ENCODE measurements around the gene LYL1.
"Not testable (repeated sequence)": the region's sequence is repeated elsewhere in the genome, so short reads cannot be mapped to it uniquely, and the experiment has no call there.

The LYL1 gene

DNA sequence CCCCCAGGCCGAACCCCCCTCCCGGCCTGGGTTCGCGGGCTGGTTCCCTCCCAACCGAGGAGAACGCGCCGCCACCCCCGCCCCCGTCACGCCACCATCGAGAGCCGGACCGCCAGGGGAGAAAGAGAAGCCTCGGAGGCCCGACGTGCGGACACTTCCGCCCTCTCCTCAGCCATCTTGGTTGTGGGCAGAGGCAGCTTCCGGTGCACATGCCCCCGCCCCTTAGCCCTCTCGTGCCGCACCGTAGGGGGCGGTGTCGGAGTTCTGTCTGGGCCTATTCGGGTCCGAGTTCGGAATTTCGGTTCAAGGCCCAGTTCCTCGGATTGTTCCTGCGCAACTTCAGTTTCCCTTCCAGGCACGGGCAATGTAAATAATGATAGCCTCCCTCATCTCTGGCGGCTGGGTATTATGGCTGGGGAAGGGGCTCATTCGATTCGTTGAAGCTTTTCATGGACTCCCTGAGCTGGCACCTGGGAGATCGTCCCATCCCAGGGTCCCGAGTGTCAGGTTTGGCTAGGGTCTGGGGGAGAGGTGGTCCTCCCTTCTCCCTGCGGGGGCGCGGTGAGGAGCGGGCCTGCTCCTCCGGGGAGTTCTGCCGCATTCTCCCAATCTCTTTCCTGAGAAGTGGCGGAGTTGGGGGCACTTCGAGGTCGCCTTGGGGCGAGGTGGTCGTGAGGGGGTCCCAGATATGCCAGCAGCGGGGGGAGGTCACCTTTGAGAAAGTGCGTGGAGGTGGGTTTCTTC is 47.7 kb upstream of the LYL1 start, which contains the start of the genes IER2 and STX10:
Gene IER2 (plus strand): TSS at position 225 of the 744 bp plus-strand sequence. CDS start 2,776 bp downstream, outside the sequence.
Gene STX10 (minus strand): TSS at position 189 of the 744 bp plus-strand sequence. CDS start 202 bp downstream, outside the sequence.
- H3K4me3 ChIP-seq (ENCODE audit: low read length) = peak within 1 kb of the TSS; percentile 96
- H3K4me2 ChIP-seq (ENCODE audit: low read length) = peak within 1 kb of the TSS; percentile 78
- peak within 1 kb of the TSS; percentile 98 for H3K27ac ChIP-seq (ENCODE audit: low read depth, low read length)
- H3F3A ChIP-seq (ENCODE audit: control insufficient read depth, insufficient read depth) = peaks cover 20% of the 10 kb centered on the region
- peaks cover 8% of the 10 kb centered on the region; the same call in 1 of the 2 replicates for H4K20me1 ChIP-seq (ENCODE audit: control insufficient read depth, insufficient read depth, low read depth, low read length)
- no peaks in the 10 kb centered on the region for H3K9me3 ChIP-seq (ENCODE audit: control insufficient read depth, insufficient read depth, low read length)
- H3K27me3 ChIP-seq (ENCODE audit: control insufficient read depth, low read length) = no peaks in the 10 kb centered on the region
- peaks cover 36% of the 10 kb centered on the region for H3K36me3 ChIP-seq (ENCODE audit: control insufficient read depth, low read length)
- H3K4me1 ChIP-seq (ENCODE audit: control insufficient read depth, low read length) = peaks cover 34% of the 10 kb centered on the region
- no peaks in the 10 kb centered on the region for H3K9me2 ChIP-seq (replicated peaks; ENCODE audit: control insufficient read depth, low read length)
- TF ChIP-seq, protein P1, sequence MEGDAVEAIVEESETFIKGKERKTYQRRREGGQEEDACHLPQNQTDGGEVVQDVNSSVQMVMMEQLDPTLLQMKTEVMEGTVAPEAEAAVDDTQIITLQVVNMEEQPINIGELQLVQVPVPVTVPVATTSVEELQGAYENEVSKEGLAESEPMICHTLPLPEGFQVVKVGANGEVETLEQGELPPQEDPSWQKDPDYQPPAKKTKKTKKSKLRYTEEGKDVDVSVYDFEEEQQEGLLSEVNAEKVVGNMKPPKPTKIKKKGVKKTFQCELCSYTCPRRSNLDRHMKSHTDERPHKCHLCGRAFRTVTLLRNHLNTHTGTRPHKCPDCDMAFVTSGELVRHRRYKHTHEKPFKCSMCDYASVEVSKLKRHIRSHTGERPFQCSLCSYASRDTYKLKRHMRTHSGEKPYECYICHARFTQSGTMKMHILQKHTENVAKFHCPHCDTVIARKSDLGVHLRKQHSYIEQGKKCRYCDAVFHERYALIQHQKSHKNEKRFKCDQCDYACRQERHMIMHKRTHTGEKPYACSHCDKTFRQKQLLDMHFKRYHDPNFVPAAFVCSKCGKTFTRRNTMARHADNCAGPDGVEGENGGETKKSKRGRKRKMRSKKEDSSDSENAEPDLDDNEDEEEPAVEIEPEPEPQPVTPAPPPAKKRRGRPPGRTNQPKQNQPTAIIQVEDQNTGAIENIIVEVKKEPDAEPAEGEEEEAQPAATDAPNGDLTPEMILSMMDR (IDR thresholded peaks at IDR 0.05; ENCODE audit: low read depth, low read length, poor library complexity, severe bottlenecking) = peak; percentile 56
- no peak for TF ChIP-seq EZH2phosphoT487 (IDR thresholded peaks at IDR 0.05; ENCODE audit: borderline replicate concordance, low read length)
- peaks cover 54% of the 10 kb centered on the region for H3K79me2 ChIP-seq (ENCODE audit: control insufficient read depth, low read length)

DNA sequence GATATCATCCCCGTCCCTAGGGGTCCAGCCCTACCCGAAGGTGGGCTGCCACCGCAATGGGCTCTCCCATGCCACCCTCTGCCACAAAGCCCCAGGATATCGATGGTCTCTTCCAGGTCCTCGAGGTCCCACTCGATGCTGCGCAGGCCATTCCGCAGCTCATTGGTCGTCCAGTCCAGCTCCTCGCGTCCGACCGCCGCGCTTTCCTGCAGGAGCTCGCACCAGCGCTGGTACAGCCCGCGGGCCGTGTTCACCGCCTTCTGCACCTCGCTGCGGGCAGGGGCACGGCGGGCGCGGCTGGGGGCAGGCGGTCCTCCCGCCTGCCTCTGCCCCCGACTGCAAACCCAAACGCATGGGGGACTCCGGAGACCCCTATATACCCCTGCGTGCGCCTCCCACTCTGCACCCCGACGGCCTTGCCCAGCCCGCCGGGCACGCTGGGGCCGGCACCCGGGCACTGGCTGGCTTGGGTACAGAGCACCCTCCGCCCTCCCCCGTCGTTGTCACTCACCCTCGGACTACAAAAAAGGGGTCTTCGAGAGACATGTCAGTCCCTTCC is 47.0 kb upstream of the LYL1 start:
- Histone ChIP-seq H3K4me1 (ENCODE audit: control insufficient read depth, low read length) (peaks cover 29% of the 10 kb centered on the region), H3K4me2 (ENCODE audit: low read length) (peak overlapping the region; percentile 78), H3K27me3 (ENCODE audit: control insufficient read depth, low read length) (no peaks in the 10 kb centered on the region), H3K36me3 (ENCODE audit: control insufficient read depth, low read length) (peaks cover 31% of the 10 kb centered on the region), H3K4me3 (ENCODE audit: low read length) (peak overlapping the region; percentile 96), H3K79me2 (ENCODE audit: control insufficient read depth, low read length) (peaks cover 48% of the 10 kb centered on the region), H4K20me1 (ENCODE audit: control insufficient read depth, insufficient read depth, low read depth, low read length) (peaks cover 8% of the 10 kb centered on the region; the same call in 1 of the 2 replicates), H3K9me3 (ENCODE audit: control insufficient read depth, insufficient read depth, low read length) (no peaks in the 10 kb centered on the region), H3K27ac (ENCODE audit: low read depth, low read length) (no peak overlapping the region), H3F3A (ENCODE audit: control insufficient read depth, insufficient read depth) (peaks cover 13% of the 10 kb centered on the region), H3K9me2 (replicated peaks; ENCODE audit: control insufficient read depth, low read length) (no peaks in the 10 kb centered on the region)
- no peak for TF ChIP-seq EZH2phosphoT487 (IDR thresholded peaks at IDR 0.05; ENCODE audit: borderline replicate concordance, low read length)
- TF ChIP-seq, protein P1 (IDR thresholded peaks at IDR 0.05; ENCODE audit: low read depth, low read length, poor library complexity, severe bottlenecking) = no peak

DNA sequence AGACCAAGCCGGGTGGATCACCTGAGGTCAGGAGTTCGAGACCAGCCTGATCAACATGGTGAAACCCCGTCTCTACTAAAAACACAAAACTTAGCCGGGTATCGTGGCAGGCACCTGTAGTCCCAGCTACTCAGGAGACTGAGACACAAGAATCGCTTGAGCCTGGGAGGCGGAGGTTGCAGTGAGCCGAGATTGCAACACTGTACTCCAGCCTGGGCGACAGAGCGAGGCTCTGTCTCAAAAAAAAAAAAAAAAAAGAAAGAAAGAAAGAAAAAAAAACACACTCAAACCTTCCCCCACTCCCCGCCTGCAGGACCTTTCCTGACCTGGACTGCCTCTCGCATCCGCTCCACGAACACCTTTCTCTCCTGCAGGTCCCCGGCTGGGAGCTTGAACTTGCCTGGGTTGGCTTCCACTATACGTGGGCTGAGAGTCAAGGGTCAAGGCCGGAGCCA is 46.5 kb upstream of the LYL1 start:
- Histone ChIP-seq H3K4me1 (ENCODE audit: control insufficient read depth, low read length) (peaks cover 29% of the 10 kb centered on the region), H3K79me2 (ENCODE audit: control insufficient read depth, low read length) (peaks cover 43% of the 10 kb centered on the region), H3K4me2 (ENCODE audit: low read length) (peak overlapping the region; percentile 78), H3K4me3 (ENCODE audit: low read length) (peak overlapping the region; percentile 96), H3K36me3 (ENCODE audit: control insufficient read depth, low read length) (peaks cover 29% of the 10 kb centered on the region)
- H3K27ac ChIP-seq (ENCODE audit: low read depth, low read length); H3K9me3 ChIP-seq (ENCODE audit: control insufficient read depth, insufficient read depth, low read length); H3F3A ChIP-seq (ENCODE audit: control insufficient read depth, insufficient read depth); H3K27me3 ChIP-seq (ENCODE audit: control insufficient read depth, low read length); H3K9me2 ChIP-seq (replicated peaks; ENCODE audit: control insufficient read depth, low read length); H4K20me1 ChIP-seq (ENCODE audit: control insufficient read depth, insufficient read depth, low read depth, low read length): not testable (repeated sequence)

All from DOHH2 (cell line).